Neural cell (in vitro differentiated cells): ENCODE results near the gene PLP1.

Experiments
- EP300 ChIP-seq: fragments of 450-650 bp; conservative IDR thresholded peaks from 2 replicates; pipeline ENCODE4 v1.6.1; 2014; ENCODE audit warnings: antibody characterized with exemption, mild to moderate bottlenecking, moderate library complexity; ENCODE audit not compliant: poor library complexity, severe bottlenecking
- POLR2AphosphoS5 ChIP-seq: IDR thresholded peaks from 2 replicates; pipeline ENCODE4 v1.6.1; 2012
- TAF1 ChIP-seq: IDR thresholded peaks from 2 replicates; pipeline ENCODE4 v1.6.1; 2012; ENCODE audit warnings: low read depth
- TF ChIP-seq, protein P1 (sequence below): IDR thresholded peaks from 2 replicates; pipeline ENCODE4 v1.6.1; 2012; ENCODE audit warnings: borderline replicate concordance
- TF ChIP-seq, protein P2 (sequence below): fragments of 450-650 bp; IDR thresholded peaks from 2 replicates; pipeline ENCODE4 v1.5.1; 2014; ENCODE audit warnings: antibody characterized with exemption, mild to moderate bottlenecking, moderate library complexity; ENCODE audit not compliant: poor library complexity, severe bottlenecking

GRCh38 chrX:103791826-103792485 is 15.3 kb downstream of the PLP1 start:
- TF ChIP-seq EP300 (no peak), POLR2AphosphoS5 (no peak), TAF1 (no peak)
- TF ChIP-seq, protein P1, sequence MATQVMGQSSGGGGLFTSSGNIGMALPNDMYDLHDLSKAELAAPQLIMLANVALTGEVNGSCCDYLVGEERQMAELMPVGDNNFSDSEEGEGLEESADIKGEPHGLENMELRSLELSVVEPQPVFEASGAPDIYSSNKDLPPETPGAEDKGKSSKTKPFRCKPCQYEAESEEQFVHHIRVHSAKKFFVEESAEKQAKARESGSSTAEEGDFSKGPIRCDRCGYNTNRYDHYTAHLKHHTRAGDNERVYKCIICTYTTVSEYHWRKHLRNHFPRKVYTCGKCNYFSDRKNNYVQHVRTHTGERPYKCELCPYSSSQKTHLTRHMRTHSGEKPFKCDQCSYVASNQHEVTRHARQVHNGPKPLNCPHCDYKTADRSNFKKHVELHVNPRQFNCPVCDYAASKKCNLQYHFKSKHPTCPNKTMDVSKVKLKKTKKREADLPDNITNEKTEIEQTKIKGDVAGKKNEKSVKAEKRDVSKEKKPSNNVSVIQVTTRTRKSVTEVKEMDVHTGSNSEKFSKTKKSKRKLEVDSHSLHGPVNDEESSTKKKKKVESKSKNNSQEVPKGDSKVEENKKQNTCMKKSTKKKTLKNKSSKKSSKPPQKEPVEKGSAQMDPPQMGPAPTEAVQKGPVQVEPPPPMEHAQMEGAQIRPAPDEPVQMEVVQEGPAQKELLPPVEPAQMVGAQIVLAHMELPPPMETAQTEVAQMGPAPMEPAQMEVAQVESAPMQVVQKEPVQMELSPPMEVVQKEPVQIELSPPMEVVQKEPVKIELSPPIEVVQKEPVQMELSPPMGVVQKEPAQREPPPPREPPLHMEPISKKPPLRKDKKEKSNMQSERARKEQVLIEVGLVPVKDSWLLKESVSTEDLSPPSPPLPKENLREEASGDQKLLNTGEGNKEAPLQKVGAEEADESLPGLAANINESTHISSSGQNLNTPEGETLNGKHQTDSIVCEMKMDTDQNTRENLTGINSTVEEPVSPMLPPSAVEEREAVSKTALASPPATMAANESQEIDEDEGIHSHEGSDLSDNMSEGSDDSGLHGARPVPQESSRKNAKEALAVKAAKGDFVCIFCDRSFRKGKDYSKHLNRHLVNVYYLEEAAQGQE, result no peak
- TF ChIP-seq, protein P2, sequence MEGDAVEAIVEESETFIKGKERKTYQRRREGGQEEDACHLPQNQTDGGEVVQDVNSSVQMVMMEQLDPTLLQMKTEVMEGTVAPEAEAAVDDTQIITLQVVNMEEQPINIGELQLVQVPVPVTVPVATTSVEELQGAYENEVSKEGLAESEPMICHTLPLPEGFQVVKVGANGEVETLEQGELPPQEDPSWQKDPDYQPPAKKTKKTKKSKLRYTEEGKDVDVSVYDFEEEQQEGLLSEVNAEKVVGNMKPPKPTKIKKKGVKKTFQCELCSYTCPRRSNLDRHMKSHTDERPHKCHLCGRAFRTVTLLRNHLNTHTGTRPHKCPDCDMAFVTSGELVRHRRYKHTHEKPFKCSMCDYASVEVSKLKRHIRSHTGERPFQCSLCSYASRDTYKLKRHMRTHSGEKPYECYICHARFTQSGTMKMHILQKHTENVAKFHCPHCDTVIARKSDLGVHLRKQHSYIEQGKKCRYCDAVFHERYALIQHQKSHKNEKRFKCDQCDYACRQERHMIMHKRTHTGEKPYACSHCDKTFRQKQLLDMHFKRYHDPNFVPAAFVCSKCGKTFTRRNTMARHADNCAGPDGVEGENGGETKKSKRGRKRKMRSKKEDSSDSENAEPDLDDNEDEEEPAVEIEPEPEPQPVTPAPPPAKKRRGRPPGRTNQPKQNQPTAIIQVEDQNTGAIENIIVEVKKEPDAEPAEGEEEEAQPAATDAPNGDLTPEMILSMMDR, result no peak
